Colonic mucosa (tissue), 4 donors: ENCODE results near the gene HOXC13. TPM values are rescaled to one million over a fixed set of nuclear protein-coding genes. Genes with fewer than 3 reads are reported as not detected.

Experiments
- DNase-seq: peaks from one replicate; pipeline ENCODE4 v3.0.0-alpha.2; 2020
- H3K27ac ChIP-seq: fragments of 200-600 bp; one replicate; pipeline ENCODE4 v1.8.0; 2021
- H3K27me3 ChIP-seq: fragments of 200-600 bp; one replicate; pipeline ENCODE4 v1.8.0; 2021
- H3K36me3 ChIP-seq: fragments of 200-600 bp; one replicate; pipeline ENCODE4 v1.8.0; 2021
- H3K4me1 ChIP-seq: fragments of 200-600 bp; one replicate; pipeline ENCODE4 v1.8.0; 2021; ENCODE audit warnings: mild to moderate bottlenecking
- H3K4me3 ChIP-seq: fragments of 200-600 bp; one replicate; pipeline ENCODE4 v1.8.0; 2021
- H3K9ac ChIP-seq, 2 donors: one replicate each; pipeline ENCODE4 v1.7.0; 2013; ENCODE audit warnings: control low read depth in 2 of 2, low read depth in 2 of 2, low read length in 2 of 2
- H3K9me3 ChIP-seq: fragments of 200-600 bp; one replicate; pipeline ENCODE4 v1.8.0; 2021
- CTCF ChIP-seq: fragments of 200-600 bp; IDR thresholded peaks from one replicate; pipeline ENCODE4 v1.8.0; 2022; ENCODE audit warnings: antibody characterized with exemption, mild to moderate bottlenecking
- intact Hi-C: fragments of 100-400 bp; cut with DNase I; formaldehyde crosslinking; loops from one replicate; pipeline ENCODE4 v1.14.1; 2022
- total RNA-seq, 2 donors: library from RNA; stranded (reverse); fragmentation: NEBNext Ultra II Directional in 1 of 2; extraction: Animal tissue kit (Norgen Biotek cat#: 25700) in 1 of 2; gene quantifications; one replicate each; pipeline ENCODE4 v1.2.1, GENCODE V29; 2021
- donor health status: healthy.
- donor health status: DM: no; HTN: no; CAD: no.
- donor health status: DM: no; HTN: no; CAD: no.

The HOXC13 gene
- total RNA-seq, 2 donors from 2014 or later: not detected

GRCh38 chr12:53972152-53972702, 33.6 kb downstream of the HOXC13 start:
- no peaks in the 10 kb centered on the region for H3K4me1 ChIP-seq
- intact Hi-C loops: no loop called here
- H3K27me3 ChIP-seq: peaks cover 99% of the 10 kb centered on the region

GRCh38 chr12:53972722-53973235, 34.1 kb downstream of the HOXC13 start, which contains the start of gene HOXC11:
Gene HOXC11 (plus strand): TSS chr12:53973126. CDS start chr12:53973242, 116 bp downstream.
- no peaks in the 10 kb centered on the region for H3K36me3 ChIP-seq
- peaks cover 99% of the 10 kb centered on the region for H3K27me3 ChIP-seq
- no peaks in the 10 kb centered on the region for H3K9me3 ChIP-seq
- no peak within 1 kb of the TSS for H3K27ac ChIP-seq
- H3K9ac ChIP-seq: no peak within 1 kb of the TSS
- no peaks in the 10 kb centered on the region for H3K4me1 ChIP-seq
- no peak for DNase-seq
- no peak for TF ChIP-seq CTCF
- intact Hi-C loops: no loop called here
- H3K4me3 ChIP-seq: no peak within 1 kb of the TSS

More at GRCh38 chr12:53972152-53972702, 33.6 kb downstream of the HOXC13 start:
- no peak overlapping the region for H3K9ac ChIP-seq
- no peaks in the 10 kb centered on the region for H3K9me3 ChIP-seq
- TF ChIP-seq CTCF: no peak
- no peak for DNase-seq
- no peaks in the 10 kb centered on the region for H3K36me3 ChIP-seq
- no peak overlapping the region for H3K27ac ChIP-seq
- no peak overlapping the region for H3K4me3 ChIP-seq

GRCh38 chr12:53973236-53974042, 34.8 kb downstream of the HOXC13 start:
- Histone ChIP-seq H3K27me3 (peaks cover 97% of the 10 kb centered on the region), H3K27ac (no peak overlapping the region), H3K9me3 (no peaks in the 10 kb centered on the region), H3K4me3 (no peak overlapping the region), H3K4me1 (no peaks in the 10 kb centered on the region), H3K9ac (no peak overlapping the region), H3K36me3 (no peaks in the 10 kb centered on the region)
- DNase-seq: no peak
- no peak for TF ChIP-seq CTCF
- intact Hi-C loops: no loop called here

- no peak within 1 kb of the TSS for H3K9ac ChIP-seq
- H3K27ac ChIP-seq: no peak within 1 kb of the TSS
- H3K36me3 ChIP-seq: no peaks in the 10 kb centered on the region
- no peak within 1 kb of the TSS for H3K4me3 ChIP-seq
- no peak for TF ChIP-seq CTCF
- peaks cover 95% of the 10 kb centered on the region for H3K27me3 ChIP-seq
- no peaks in the 10 kb centered on the region for H3K9me3 ChIP-seq
- no peaks in the 10 kb centered on the region for H3K4me1 ChIP-seq
- intact Hi-C loops: no loop called here
- DNase-seq: no peak
Measured at GRCh38 chr12:53974084-53975063, 35.7 kb downstream of the HOXC13 start, which contains the start of gene HOTAIR. Gene HOTAIR (minus strand): TSS chr12:53974954.

- Histone ChIP-seq H3K27me3 (peaks cover 94% of the 10 kb centered on the region), H3K4me3 (no peak overlapping the region), H3K9ac (no peak overlapping the region), H3K9me3 (no peaks in the 10 kb centered on the region), H3K27ac (no peak overlapping the region), H3K36me3 (no peaks in the 10 kb centered on the region), H3K4me1 (no peaks in the 10 kb centered on the region)
- no peak for DNase-seq
- TF ChIP-seq CTCF: no peak
- intact Hi-C loops: no loop called here
Measured at GRCh38 chr12:53975064-53975471, 36.4 kb downstream of the HOXC13 start.
